ENCODE data around the gene CPT1C.

GRCh38 chr19:49696115-49696514 lies 5.2 kb downstream of the CPT1C start:
- TF ChIP-seq POLR2AphosphoS5 (IDR thresholded peaks at IDR 0.05; ENCODE audit: low read depth, low read length) (no peak), POLR2A (IDR thresholded peaks at IDR 0.05; ENCODE audit: low read depth, low read length) (no peak), TAF1 (IDR thresholded peaks at IDR 0.05; ENCODE audit: low read depth, low read length) (no peak)
